Stimulated activated CD8-positive, alpha-beta memory T cell treated with anti-CD3 and anti-CD28 coated beads, Interleukin-12 subunit alpha, Interleukin-12 subunit beta, amount 100 ng/mL, for 24 hours (primary cell): ENCODE results near the gene MATCAP1.

Source experiments
- DNase-seq: peaks from one replicate; pipeline ENCODE4 v3.0.0-alpha.2; 2020; ENCODE audit errors: extremely low read depth

MATCAP1 gene

DNA sequence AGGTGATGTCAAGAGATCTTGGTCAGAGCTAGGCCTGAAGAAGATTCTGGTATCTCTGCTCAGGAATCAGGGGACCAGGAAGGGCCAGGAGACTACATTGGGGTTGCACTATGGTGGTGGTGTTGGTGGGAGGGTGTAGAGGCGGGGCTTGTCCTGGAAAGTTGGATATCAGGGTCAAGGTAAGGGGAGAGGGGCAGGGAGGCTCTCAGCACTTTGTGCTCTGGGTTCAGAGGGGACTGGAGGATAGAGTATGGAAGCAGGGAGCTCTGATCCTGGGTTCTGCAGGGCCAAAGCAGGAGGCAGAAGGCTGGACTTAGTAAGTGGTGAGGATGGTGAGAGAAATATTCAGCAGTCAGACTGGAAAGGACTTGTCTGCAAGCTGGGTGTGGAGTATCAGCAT lies 10.4 kb downstream of the MATCAP1 start:
- DNase-seq: no peak

DNA sequence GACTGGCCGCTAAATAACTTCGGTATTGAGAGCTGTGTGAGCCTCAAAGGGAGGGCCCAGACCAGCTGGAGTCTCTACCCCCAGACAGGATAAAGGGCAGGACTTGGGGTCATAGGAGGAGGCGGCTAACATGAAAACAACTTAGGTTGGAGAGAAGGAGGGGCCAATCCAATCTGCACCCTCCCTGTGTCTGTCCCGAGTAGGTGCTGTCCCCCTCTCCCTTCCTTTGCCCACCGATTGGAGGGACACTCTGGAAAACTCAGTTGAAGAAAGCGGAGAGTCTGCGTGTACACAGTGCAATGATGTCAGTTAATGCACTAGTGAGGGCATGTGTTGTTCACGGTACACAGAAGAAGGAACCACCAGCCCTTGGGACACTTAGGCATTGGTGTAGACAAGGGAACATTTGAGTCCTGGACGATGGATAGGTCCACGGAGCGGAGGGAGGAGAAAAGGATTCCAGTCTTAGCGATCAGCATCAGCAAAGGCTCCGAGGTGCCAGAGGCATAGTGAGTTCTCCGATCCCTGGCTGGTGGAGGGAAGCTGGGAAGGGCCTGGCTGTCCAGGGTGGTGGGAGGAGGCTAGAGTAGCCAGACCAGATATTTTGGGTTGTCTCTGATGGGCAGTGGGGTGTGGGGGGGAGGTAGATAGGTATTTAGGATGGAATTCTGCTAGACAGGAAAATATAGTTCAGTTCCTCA lies 12.7 kb downstream of the MATCAP1 start:
- no peak for DNase-seq

DNA sequence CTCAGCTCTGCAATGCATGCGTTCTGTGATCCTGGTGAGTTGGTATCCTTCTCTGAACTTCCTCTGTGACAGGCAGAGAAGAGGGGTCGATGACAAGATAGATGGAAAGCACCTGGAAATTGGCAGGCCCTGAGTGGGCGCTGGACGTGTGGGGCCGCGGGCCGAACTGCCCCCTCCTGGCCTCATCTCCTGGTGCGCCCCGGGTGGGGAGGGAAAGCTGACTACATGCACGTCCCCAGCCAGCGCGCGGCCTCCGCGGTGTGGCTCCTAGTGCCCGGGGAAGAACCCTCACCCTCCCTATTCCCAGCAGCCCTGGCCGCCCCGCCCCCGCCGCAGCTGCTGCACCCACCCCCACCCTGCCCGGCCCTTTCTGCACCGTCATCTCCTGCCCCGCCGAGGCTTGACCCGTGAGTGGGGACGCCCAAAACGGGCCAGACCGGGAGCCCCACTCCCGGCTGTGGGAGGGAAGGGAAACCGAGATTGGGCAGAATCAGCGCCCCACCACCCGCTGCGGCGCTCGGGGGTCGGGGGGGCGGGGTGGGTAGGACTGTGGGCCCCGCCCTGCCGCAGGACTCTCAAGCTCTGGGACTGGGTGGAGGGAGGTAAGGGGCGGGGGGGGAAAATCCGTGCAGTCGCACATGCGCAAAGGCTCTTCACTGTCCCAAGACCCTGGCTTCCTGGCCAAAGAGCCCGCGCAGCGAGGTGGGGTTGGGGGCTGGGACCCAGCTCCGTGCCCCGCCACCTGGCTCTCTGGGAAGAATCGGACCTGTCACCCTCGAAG lies 13.4 kb downstream of the MATCAP1 start, which contains the start of gene NOL3:
TSS of gene NOL3 (plus strand) at position 371 of the 781 bp plus-strand sequence.
- no peak for DNase-seq

DNA sequence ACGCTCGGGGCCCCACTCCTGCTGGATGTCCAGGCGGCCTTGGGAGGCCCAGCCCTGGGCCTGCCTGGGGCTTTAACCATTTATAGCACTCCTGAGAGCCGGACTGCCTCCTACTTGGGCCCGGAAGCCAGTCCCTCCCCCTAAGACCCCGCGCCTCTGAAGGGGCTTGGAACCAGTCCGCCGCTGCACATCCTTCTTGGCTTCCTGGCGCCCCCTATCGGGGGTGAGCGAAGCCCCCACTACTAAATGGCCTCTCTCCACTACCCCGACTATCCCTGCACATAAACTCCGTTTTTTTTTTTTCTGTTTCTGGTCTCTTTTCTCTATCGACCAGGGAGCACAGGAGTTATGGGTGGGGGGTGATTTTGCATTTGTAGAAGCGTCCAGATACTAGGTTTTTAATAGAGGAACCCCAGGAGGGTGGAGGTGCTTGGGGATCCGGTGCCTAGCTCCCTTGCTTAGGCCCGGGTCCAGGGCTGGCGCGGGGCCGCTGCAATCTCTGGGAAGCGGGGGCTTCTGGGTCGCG lies 14.1 kb downstream of the MATCAP1 start:
- no peak for DNase-seq

DNA sequence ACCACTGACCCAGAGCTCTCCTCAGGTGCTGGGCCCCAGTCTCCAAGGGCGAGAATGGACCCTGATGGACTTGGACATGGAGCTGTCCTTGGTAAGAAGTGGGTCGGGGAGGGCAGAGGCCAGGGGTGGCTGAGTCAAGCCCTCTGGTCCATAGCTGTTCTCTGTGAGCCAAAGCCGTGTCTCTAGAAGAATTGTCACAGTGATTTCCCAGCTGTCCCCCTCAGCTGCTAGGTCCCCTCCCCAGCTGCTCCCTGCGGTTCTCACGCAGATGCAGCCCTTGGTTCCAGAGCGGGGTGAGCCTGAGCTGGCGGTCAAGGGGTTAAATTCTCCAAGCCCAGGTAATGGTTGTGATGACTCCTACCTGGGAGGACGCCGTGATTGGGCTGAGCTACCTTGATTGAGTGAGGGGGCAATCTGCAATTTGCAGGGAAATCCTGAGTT lies 14.7 kb downstream of the MATCAP1 start:
- DNase-seq: no peak

DNA sequence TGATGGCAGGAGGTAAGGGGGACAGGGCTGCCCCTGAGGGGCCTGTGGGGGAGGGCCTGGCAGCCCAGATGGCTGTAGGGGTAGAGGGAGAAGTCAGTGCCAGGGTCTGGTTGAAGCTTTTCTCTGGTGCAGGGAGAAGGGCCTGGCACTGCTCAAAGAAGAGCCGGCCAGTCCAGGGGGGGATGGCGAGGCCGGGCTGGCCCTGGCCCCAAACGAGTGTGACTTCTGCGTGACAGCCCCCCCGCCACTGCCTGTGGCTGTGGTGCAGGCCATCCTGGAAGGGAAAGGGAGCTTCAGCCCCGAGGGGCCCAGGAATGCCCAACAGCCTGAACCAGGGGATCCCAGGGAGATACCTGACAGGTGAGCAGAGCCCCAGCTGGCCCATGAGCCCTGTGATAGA lies 16.2 kb downstream of the MATCAP1 start:
- DNase-seq: no peak

DNA sequence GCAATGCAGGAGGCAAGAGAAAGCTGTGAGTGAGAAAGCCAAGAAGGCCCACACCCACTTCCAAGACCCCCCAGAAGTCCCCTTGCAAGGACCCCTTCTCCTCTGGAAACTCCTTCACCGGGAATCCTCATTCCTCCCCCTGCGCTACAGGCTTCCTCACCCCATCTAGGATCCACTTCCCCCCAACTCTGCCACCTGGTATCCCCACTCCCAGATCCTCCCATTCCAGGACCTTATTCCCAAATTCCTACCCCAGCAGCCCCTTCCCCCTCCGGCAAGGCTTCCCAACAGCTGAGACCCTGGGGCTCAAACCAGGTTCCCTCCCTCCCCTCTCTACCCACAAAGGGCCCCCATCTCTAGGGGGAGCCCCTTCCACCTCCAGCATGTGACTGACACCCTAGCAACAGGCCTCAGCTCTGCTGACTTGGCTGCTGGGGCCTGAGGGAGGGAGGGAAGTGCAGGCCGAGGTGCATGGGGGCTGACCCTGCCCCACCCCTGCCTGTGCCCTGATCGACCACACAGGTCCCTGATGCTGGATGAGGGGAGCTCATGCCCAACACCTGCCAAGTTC lies 17.1 kb downstream of the MATCAP1 start:
- no peak for DNase-seq

DNA sequence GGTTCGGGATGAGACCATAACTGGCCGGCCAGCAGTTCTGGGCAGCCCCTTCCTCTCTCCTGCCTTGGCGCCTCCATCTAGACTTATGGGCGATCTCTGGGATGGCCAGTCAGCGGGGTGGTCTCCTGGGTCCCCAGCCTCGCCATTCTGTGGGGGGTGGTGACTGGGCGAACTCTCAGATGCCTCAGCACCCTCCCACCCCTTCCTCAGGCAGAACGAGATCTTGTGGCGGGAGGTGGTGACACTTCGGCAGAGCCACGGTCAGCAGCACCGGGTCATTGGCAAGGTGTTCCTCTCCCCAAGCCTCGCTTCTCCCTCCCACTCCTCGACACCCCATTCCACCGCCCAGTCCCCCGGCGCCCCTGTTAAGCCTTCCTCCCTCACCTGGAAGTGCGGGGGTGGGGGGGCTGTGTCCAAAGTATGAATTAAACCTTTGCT lies 17.6 kb downstream of the MATCAP1 start:
- DNase-seq: no peak

DNA sequence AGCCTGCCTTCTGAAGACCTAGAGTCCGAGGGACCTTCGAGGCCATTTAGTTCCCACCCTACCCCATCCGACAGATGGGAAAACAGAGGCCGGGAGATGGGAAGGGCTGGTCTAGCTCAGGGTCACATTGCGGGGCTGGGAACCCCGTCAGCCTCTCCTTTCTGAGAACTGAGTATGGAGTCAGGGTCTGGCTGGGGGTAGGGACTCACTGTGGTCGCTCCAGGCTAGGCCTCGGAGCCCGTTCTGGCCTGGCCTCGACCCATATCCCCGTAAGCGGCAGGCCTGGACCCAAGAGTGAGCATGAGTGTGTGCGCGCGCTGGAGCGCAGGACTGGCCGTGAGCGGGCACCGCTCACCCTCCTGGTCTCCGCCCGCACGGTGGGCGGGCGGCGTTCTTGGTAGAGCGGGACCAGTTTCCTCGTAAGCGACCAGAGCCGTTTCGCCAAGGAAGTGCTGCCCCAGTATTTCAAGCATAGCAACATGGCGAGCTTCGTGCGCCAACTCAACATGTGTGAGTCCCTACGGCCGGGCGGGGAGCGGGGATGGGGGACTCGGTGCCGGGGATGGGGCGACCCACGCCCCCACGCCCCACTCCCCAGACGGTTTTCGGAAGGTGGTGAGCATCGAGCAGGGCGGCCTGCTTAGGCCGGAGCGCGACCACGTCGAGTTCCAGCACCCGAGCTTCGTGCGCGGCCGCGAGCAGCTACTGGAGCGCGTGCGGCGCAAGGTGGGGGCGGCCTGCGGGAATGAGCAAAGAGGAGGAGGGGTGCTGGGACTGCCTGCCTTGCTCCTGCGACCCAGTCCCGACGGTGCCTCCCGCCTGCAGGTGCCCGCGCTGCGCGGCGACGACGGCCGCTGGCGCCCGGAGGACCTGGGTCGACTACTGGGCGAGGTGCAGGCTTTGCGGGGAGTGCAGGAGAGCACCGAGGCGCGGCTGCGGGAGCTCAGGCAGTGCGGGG lies 18.4 kb downstream of the MATCAP1 start:
- no peak for DNase-seq

DNA sequence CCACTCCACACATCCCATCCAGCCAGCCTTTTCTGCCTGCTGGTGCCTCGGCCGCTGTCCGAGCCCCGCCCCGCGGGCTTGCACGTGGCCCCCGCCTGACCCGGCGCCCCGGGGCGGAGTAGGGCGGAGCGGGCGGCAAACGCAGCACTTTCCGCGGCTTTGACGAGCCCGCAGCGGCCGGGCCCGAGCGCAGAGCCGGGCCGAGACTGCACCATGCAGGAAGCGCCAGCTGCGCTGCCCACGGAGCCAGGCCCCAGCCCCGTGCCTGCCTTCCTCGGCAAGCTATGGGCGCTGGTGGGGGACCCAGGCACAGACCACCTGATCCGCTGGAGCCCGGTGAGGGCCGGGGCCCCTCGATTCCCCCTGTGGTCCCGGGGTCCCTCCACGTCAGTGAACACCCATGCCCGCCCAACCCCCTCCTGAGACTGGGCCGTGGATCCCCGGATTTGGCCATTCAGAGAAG lies 19.1 kb downstream of the MATCAP1 start, which contains the start of gene HSF4:
TSS of gene HSF4 (plus strand) at position 147 of the 463 bp plus-strand sequence. CDS start at position 214, 67 bp downstream.
- DNase-seq: no peak

DNA sequence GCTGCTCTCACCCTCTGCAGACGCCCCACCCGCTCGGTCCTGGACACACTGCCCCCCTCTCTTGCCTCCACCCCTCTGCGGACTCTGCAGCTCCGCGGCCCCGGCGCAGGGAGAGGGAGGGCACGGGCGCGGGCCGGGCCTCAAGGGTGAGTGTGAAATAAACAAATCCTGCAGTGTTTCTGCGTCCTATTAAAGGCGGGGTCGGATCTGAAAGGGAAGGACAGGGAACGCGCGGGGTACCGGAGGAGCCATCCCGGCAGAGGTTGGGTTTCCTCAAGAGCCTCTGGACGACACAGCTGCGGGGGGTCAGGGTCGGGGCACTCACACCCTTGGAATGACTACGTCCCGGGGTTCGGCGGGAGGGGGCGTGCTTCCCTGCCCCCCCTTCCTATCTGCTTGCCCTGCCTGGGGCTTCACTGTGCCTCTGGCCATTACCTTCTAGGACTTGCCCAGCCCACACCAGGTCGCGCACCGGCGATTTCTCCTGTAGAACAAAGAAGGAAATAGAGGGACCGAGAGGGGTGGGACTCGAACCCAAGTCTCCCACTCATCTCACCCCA lies 19.7 kb downstream of the MATCAP1 start:
- DNase-seq: no peak

DNA sequence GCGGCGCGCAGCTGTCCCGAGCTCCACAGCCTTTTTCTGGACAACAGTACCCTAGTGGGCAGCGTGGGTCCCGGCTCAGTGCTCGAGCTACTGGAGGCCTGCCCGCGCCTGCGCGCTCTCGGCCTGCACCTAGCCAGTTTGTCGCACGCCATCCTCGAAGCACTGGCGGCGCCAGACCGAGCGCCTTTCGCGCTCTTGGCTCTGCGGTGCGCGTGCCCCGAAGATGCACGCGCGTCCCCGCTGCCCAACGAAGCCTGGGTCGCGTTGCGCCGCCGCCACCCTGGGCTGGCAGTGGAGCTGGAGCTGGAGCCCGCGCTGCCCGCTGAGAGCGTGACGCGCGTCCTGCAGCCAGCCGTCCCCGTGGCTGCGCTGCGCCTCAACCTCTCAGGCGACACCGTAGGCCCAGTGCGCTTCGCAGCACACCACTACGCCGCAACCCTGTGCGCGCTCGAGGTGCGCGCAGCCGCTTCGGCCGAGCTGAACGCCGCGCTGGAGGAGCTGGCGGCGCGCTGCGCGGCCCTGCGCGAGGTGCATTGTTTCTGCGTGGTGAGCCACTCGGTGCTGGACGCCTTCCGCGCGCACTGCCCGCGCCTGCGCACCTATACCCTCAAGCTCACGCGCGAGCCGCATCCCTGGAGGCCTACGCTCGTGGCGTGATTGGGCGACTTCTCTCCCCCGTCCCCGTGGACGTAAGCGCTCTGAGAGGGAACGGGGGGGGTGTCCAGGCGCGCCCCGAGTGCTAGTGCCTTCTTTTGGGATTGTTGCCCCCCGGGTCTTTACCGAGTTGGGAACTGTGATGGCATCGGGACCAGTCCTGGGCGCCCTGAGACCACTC lies 20.4 kb downstream of the MATCAP1 start:
- DNase-seq: no peak

DNA sequence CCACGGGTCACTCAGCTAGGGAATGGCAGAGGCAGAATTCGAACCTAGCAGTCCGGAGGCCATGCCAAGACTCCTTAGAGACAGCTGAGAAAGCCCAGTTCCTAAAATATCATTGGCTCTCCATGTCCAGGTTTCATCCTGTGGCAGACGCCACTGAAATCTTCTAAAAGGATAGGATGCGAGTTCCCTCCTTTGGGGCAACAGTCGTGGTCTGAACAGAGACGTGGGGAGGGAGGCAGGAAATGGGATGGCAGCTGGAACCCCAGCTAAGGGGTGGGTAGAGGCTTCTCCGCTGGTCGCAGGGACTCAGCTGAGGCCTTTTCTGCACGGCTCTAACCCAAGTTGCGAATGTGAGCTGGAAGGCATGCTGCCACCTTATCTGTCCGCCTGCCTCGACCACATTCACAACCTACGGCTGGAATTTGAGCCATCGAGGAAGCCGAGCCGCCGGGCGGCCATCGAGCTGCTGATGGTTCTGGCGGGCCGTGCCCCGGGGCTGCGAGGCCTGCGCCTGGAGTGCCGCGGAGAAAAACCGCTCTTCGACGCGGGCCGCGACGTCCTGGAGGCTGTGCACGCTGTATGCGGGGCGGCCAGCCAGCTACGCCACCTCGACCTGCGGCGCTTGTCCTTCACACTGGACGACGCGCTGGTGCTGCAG lies 21.1 kb downstream of the MATCAP1 start:
- no peak for DNase-seq

DNA sequence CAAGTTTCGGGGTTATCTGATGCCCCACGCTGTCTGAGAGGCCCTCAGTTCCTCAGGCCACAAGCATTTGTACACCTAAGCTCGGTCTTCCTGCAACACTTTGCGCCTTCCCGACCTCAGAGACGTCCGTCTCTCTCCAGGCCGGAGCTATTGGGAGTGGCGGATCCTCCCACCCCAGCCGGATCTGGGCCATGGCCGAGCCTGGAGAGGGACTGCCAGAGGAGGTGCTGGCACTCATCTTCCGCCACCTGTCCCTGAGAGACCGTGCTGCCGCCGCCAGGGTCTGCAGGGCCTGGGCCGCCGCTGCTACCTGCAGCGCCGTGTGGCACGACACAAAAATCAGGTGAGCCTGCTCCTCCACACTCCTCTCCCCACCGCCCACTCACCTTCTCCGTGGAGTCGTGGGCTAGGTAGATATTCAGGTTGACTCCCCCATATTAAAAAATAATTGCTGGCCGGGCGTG lies 22.1 kb downstream of the MATCAP1 start:
- no peak for DNase-seq

DNA sequence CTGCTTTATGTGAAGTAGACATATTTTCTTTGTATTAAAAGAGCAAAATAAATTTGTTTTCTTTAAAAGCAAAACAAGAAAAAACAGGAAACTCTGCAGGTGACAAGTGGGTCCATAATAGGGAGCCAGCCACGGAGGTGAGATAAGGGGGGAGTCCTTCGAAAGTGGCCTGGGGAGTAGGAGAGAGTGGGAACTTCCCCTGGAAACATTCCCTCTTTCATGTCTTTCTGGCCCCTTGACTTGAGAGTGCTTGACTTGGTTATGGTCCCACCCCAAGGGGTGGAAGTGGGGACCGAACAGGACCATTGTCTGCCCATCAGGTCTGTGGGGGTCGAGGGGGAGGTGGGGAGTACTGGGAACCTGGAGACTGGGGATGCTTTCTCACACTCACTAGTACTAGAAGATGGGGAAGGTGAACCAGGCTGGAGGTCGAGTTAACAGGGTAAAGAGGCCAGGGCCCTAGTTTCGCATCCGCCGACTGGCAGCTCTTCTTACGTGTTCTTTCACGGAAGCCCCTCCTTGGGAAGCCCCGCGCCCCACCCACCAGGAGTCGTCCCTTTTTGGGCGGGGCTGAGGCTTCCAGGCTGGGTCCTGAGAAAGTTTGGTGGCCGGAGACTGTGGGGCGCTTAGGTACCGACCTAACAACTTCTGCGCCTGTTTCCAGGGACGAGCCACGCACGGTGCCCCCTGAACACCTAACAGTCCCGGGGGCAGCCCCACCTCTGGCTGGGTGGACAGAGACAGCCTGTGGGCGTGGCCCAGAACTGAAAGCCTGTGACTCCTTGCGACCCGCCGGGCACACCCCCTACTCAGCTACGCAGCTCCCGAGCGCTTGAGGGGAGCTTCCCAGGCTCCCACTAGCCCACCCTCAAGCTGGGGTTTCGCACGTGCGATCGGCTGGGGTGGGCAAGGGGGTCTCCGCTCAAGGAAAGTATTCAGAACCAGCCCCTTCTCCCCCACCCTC lies 24.8 kb downstream of the MATCAP1 start:
- peak; percentile 43 for DNase-seq

DNA sequence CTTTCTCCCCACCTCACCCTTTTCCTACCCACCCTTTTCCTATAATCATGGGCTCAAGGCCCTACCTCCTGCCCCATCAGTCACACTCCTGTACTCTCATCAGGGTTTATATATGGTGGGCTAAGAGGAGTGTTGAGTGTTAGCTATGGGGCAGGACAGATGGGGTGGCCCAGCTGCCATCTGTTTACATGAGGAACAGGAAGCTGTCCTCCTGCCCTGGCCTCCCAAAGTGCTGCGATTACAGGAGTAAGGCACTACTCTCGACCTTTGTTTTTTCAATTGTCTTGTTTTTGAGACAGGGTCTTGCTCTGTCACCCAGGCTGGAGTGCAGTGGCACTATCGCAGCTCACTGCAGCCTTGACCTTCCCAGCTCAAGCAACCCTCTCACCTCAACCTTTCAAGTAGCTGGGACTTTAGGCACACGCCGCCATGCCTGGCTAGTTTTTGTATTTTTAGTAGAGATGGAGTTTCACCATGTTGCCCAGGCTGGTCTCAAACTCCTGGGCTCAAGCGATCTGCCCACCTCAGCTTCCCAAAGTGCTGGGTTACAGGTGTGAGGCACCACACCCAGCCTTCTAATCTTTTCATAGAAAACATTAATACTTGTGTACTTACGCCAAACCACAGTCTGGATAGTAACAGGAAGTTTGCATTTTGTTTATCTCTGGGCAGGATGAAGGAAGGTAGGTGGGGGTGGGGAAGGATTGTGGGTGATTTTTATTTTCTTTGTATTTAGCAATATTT lies 25.7 kb downstream of the MATCAP1 start:
- DNase-seq: no peak

DNA sequence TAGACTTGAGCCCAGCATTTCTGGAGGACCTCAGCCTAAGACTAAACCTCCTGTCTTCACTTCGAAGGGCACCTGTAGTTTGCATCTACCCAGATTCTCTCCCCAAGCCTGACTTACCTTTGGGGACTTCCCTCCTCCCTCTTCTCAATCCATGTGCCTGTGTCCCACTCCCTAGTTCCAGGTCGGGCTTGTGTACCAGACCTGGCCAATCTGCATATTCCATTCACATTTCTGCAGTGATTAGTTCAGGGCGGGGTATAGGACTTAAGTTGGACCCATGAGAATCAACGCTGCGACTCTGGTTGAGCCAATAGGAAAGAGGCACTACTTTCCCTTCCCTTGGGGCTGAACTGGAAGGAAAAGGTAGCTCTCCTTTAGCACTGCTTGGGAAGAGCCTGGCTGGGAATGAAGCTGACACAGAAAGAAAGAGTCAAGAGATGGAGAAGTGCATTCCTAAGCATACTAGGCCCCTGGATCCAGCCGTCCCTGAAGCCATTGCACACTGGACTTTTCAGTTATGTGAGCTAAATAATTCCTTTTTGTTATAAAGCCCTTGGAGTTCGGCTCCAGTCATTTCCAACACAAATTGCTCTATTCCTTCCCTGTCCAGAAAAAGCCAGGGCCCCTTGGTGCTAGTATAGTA lies 26.5 kb downstream of the MATCAP1 start:
- DNase-seq: no peak
